Regular cardiac myocyte (primary cell): Measurements from ENCODE around the gene UGDH. TPM values are rescaled to one million over a fixed set of nuclear protein-coding genes. Genes with fewer than 3 reads are reported as not detected.

Experiments
- total RNA-seq: library from RNA; depleted of rRNA; stranded (reverse); fragments of >200 nt; gene quantifications from 2 replicates; pipeline ENCODE4 v1.2.3, GENCODE V29; 2014

Gene UGDH
- 171 and 723 TPM in 2 replicates for total RNA-seq

GRCh38 chr4:39527296-39528060, at the start of gene UGDH:
TSS of gene UGDH (minus strand) at chr4:39527439. CDS start at chr4:39521512, 5,927 bp downstream.

GRCh38 chr4:39458505-39459300, 68.5 kb downstream of the UGDH start, which contains the start of the genes LIAS and RPL9:
TSS of gene LIAS (plus strand) at chr4:39459056. CDS start at chr4:39459118, 62 bp downstream.
TSS of gene RPL9 (minus strand) at chr4:39458922. CDS start at chr4:39458439, 483 bp downstream.

Other genes with a start within 250 kb of the UGDH start
- 46.2 and 55.0 TPM in 2 replicates for gene RFC1, start 161.1 kb downstream of the UGDH start, total RNA-seq
- gene KLB, start 120.5 kb downstream of the UGDH start, total RNA-seq: under 0.01 TPM in 1 of 2 replicates, not detected in the other
- 2,402 and 2,886 TPM in 2 replicates for gene RPL9, start 68.5 kb downstream of the UGDH start, total RNA-seq
- 5.6 and 6.9 TPM in 2 replicates for gene LIAS, start 68.4 kb downstream of the UGDH start, total RNA-seq
- 43.5 and 55.2 TPM in 2 replicates for gene SMIM14, start 111.4 kb upstream of the UGDH start, total RNA-seq
- gene UBE2K, start 170.7 kb upstream of the UGDH start, total RNA-seq: 14.7 and 24.9 TPM in 2 replicates